ENCODE measurements around the gene PNMA8A.
A peak's percentile ranks its signal among the peaks of the same experiment; 100 is the strongest.

Gene PNMA8A

GRCh38 chr19:46452186-46452585, 19.2 kb downstream of the PNMA8A start:
- no peaks in the 10 kb centered on the region for H3K27me3 ChIP-seq (ENCODE audit: insufficient read depth, low read depth, severe bottlenecking)
- no peak for DNase-seq
- peaks cover 10% of the 10 kb centered on the region for H3K9me3 ChIP-seq (ENCODE audit: severe bottlenecking)
- H3K36me3 ChIP-seq: no peaks in the 10 kb centered on the region
- H3K27ac ChIP-seq: peak overlapping the region; percentile 87
- H3K4me3 ChIP-seq (ENCODE audit: low read depth, low read length): no peak overlapping the region
- no peak for TF ChIP-seq CTCF (IDR thresholded peaks at IDR 0.05; ENCODE audit: low read depth, low read length)

GRCh38 chr19:46451352-46451751, 20.0 kb downstream of the PNMA8A start:
- no peaks in the 10 kb centered on the region for H3K27me3 ChIP-seq (ENCODE audit: insufficient read depth, low read depth, severe bottlenecking)

GRCh38 chr19:46450737-46451136, 20.6 kb downstream of the PNMA8A start:
- H3K9me3 ChIP-seq (ENCODE audit: severe bottlenecking): peaks cover 10% of the 10 kb centered on the region
- H3K27ac ChIP-seq: peak overlapping the region; percentile 87
- no peak overlapping the region for H3K4me3 ChIP-seq (ENCODE audit: low read depth, low read length)
- H3K27me3 ChIP-seq (ENCODE audit: insufficient read depth, low read depth, severe bottlenecking): no peaks in the 10 kb centered on the region
- no peak for TF ChIP-seq CTCF (IDR thresholded peaks at IDR 0.05; ENCODE audit: low read depth, low read length)
- DNase-seq: no peak
- H3K36me3 ChIP-seq: no peaks in the 10 kb centered on the region

More at GRCh38 chr19:46451352-46451751, 20.0 kb downstream of the PNMA8A start:
- H3K36me3 ChIP-seq: no peaks in the 10 kb centered on the region
- DNase-seq: peak; percentile 86
- H3K4me3 ChIP-seq (ENCODE audit: low read depth, low read length): no peak overlapping the region
- TF ChIP-seq CTCF (IDR thresholded peaks at IDR 0.05; ENCODE audit: low read depth, low read length): no peak
- peaks cover 10% of the 10 kb centered on the region for H3K9me3 ChIP-seq (ENCODE audit: severe bottlenecking)
- peak overlapping the region; percentile 87 for H3K27ac ChIP-seq

GRCh38 chr19:46449228-46449627, 22.1 kb downstream of the PNMA8A start:
- DNase-seq: no peak
- Histone ChIP-seq H3K27ac (no peak overlapping the region), H3K9me3 (ENCODE audit: severe bottlenecking) (peaks cover 10% of the 10 kb centered on the region), H3K36me3 (no peaks in the 10 kb centered on the region), H3K27me3 (ENCODE audit: insufficient read depth, low read depth, severe bottlenecking) (no peaks in the 10 kb centered on the region), H3K4me3 (ENCODE audit: low read depth, low read length) (no peak overlapping the region)
- TF ChIP-seq CTCF (IDR thresholded peaks at IDR 0.05; ENCODE audit: low read depth, low read length): no peak

- Histone ChIP-seq H3K27ac (no peak overlapping the region), H3K27me3 (ENCODE audit: insufficient read depth, low read depth, severe bottlenecking) (no peaks in the 10 kb centered on the region), H3K4me3 (ENCODE audit: low read depth, low read length) (no peak overlapping the region), H3K36me3 (no peaks in the 10 kb centered on the region), H3K9me3 (ENCODE audit: severe bottlenecking) (peaks cover 10% of the 10 kb centered on the region)
- TF ChIP-seq CTCF (IDR thresholded peaks at IDR 0.05; ENCODE audit: low read depth, low read length): no peak
- no peak for DNase-seq
Observed at GRCh38 chr19:46448601-46449000, 22.8 kb downstream of the PNMA8A start.

- H3K27me3 ChIP-seq (ENCODE audit: insufficient read depth, low read depth, severe bottlenecking): no peaks in the 10 kb centered on the region
Observed at GRCh38 chr19:46447824-46448223, 23.5 kb downstream of the PNMA8A start.

More at GRCh38 chr19:46447824-46448223, 23.5 kb downstream of the PNMA8A start:
- no peak for TF ChIP-seq CTCF (IDR thresholded peaks at IDR 0.05; ENCODE audit: low read depth, low read length)
- no peak overlapping the region for H3K27ac ChIP-seq
- no peaks in the 10 kb centered on the region for H3K36me3 ChIP-seq
- no peak overlapping the region for H3K4me3 ChIP-seq (ENCODE audit: low read depth, low read length)
- no peak for DNase-seq
- H3K9me3 ChIP-seq (ENCODE audit: severe bottlenecking): peaks cover 10% of the 10 kb centered on the region

Data from WERI-Rb-1 (cell line).